Measurements from ENCODE around the gene OR5T2.
"Not testable (repeated sequence)": the region's sequence is repeated elsewhere in the genome, so short reads cannot be mapped to it uniquely, and the experiment has no call there.

The OR5T2 gene

GRCh38 chr11:56251954-56252353 is 17.9 kb upstream of the OR5T2 start, which contains the start of gene OR5T3:
Gene OR5T3 (plus strand): TSS chr11:56252254. CDS start chr11:56252254, 0 bp downstream.
- H4K20me1 ChIP-seq (ENCODE audit: insufficient read depth, low read length), result no peaks in the 10 kb centered on the region
- H3K27ac ChIP-seq (ENCODE audit: low read depth, low read length, poor library complexity, severe bottlenecking), result no peak within 1 kb of the TSS
- no peak within 1 kb of the TSS for H3K4me2 ChIP-seq (ENCODE audit: low read length)
- no peak within 1 kb of the TSS for H3K9ac ChIP-seq (ENCODE audit: low read length)
- H3K79me2 ChIP-seq (ENCODE audit: insufficient read depth, low read length), result no peaks in the 10 kb centered on the region
- H3K9me3 ChIP-seq (ENCODE audit: low read length), result no peaks in the 10 kb centered on the region
- H3F3A ChIP-seq (ENCODE audit: insufficient read depth, low read length), result no peaks in the 10 kb centered on the region
- H3K27me3 ChIP-seq (ENCODE audit: insufficient read depth, low read length), result no peaks in the 10 kb centered on the region
- H3K36me3 ChIP-seq (ENCODE audit: insufficient read depth, low read length), result no peaks in the 10 kb centered on the region
- no peaks in the 10 kb centered on the region for H3K4me1 ChIP-seq (ENCODE audit: insufficient read depth, low read length, severe bottlenecking)
- H3K9me2 ChIP-seq (ENCODE audit: low read depth, low read length), result no peaks in the 10 kb centered on the region
- no peak within 1 kb of the TSS for H2AFZ ChIP-seq (ENCODE audit: low read length)
- no peak within 1 kb of the TSS for H3K4me3 ChIP-seq (ENCODE audit: low read depth, low read length, poor library complexity, severe bottlenecking)
- no peak for TF ChIP-seq CTCF (IDR thresholded peaks at IDR 0.05; ENCODE audit: low read length)
- no peak for TF ChIP-seq EZH2 (IDR thresholded peaks at IDR 0.05; ENCODE audit: borderline replicate concordance, low read length)

GRCh38 chr11:56219735-56220134 is 14.3 kb downstream of the OR5T2 start:
- H3K27me3 ChIP-seq (ENCODE audit: insufficient read depth, low read length); H3K9ac ChIP-seq (ENCODE audit: low read length); H3K4me1 ChIP-seq (ENCODE audit: insufficient read depth, low read length, severe bottlenecking); H4K20me1 ChIP-seq (ENCODE audit: insufficient read depth, low read length); H2AFZ ChIP-seq (ENCODE audit: low read length); H3K36me3 ChIP-seq (ENCODE audit: insufficient read depth, low read length); H3K79me2 ChIP-seq (ENCODE audit: insufficient read depth, low read length); H3K9me3 ChIP-seq (ENCODE audit: low read length); H3K27ac ChIP-seq (ENCODE audit: low read depth, low read length, poor library complexity, severe bottlenecking); H3K9me2 ChIP-seq (ENCODE audit: low read depth, low read length); H3K4me3 ChIP-seq (ENCODE audit: low read depth, low read length, poor library complexity, severe bottlenecking); H3K4me2 ChIP-seq (ENCODE audit: low read length); H3F3A ChIP-seq (ENCODE audit: insufficient read depth, low read length): not testable (repeated sequence)

GRCh38 chr11:56214537-56214936 is 19.5 kb downstream of the OR5T2 start:
- Histone ChIP-seq H3K79me2 (ENCODE audit: insufficient read depth, low read length) (no peaks in the 10 kb centered on the region), H3K9me3 (ENCODE audit: low read length) (no peaks in the 10 kb centered on the region), H3K27ac (ENCODE audit: low read depth, low read length, poor library complexity, severe bottlenecking) (no peak overlapping the region), H3K4me1 (ENCODE audit: insufficient read depth, low read length, severe bottlenecking) (no peaks in the 10 kb centered on the region), H3K36me3 (ENCODE audit: insufficient read depth, low read length) (no peaks in the 10 kb centered on the region), H3K4me2 (ENCODE audit: low read length) (no peak overlapping the region), H3K27me3 (ENCODE audit: insufficient read depth, low read length) (no peaks in the 10 kb centered on the region), H3K9me2 (ENCODE audit: low read depth, low read length) (no peaks in the 10 kb centered on the region), H3K9ac (ENCODE audit: low read length) (no peak overlapping the region), H3K4me3 (ENCODE audit: low read depth, low read length, poor library complexity, severe bottlenecking) (no peak overlapping the region), H3F3A (ENCODE audit: insufficient read depth, low read length) (no peaks in the 10 kb centered on the region), H2AFZ (ENCODE audit: low read length) (no peak overlapping the region), H4K20me1 (ENCODE audit: insufficient read depth, low read length) (no peaks in the 10 kb centered on the region)
- TF ChIP-seq EZH2 (IDR thresholded peaks at IDR 0.05; ENCODE audit: borderline replicate concordance, low read length) (no peak), CTCF (IDR thresholded peaks at IDR 0.05; ENCODE audit: low read length) (no peak)

GRCh38 chr11:56207790-56208189 is 26.3 kb downstream of the OR5T2 start:
- no peaks in the 10 kb centered on the region for H3K79me2 ChIP-seq (ENCODE audit: insufficient read depth, low read length)
- H3K4me2 ChIP-seq (ENCODE audit: low read length), result no peak overlapping the region
- H3K9me2 ChIP-seq (ENCODE audit: low read depth, low read length), result no peaks in the 10 kb centered on the region
- H4K20me1 ChIP-seq (ENCODE audit: insufficient read depth, low read length), result no peaks in the 10 kb centered on the region
- H3F3A ChIP-seq (ENCODE audit: insufficient read depth, low read length), result no peaks in the 10 kb centered on the region
- no peaks in the 10 kb centered on the region for H3K9me3 ChIP-seq (ENCODE audit: low read length)
- no peak overlapping the region for H3K27ac ChIP-seq (ENCODE audit: low read depth, low read length, poor library complexity, severe bottlenecking)
- no peaks in the 10 kb centered on the region for H3K4me1 ChIP-seq (ENCODE audit: insufficient read depth, low read length, severe bottlenecking)
- no peak overlapping the region for H3K9ac ChIP-seq (ENCODE audit: low read length)
- no peaks in the 10 kb centered on the region for H3K36me3 ChIP-seq (ENCODE audit: insufficient read depth, low read length)
- no peaks in the 10 kb centered on the region for H3K27me3 ChIP-seq (ENCODE audit: insufficient read depth, low read length)
- no peak overlapping the region for H2AFZ ChIP-seq (ENCODE audit: low read length)
- H3K4me3 ChIP-seq (ENCODE audit: low read depth, low read length, poor library complexity, severe bottlenecking), result no peak overlapping the region
- TF ChIP-seq CTCF (IDR thresholded peaks at IDR 0.05; ENCODE audit: low read length) (no peak), EZH2 (IDR thresholded peaks at IDR 0.05; ENCODE audit: borderline replicate concordance, low read length) (no peak)

Measured in OCI-LY1 (cell line).